ENCODE measurements around the gene PBX2. TPM values are rescaled to one million over a fixed set of nuclear protein-coding genes. Genes with fewer than 3 reads are reported as not detected.

PBX2 gene
- total RNA-seq (23.6 and 35.0 TPM in 2 replicates), polyA plus RNA-seq (39.4 and 41.8 TPM in 2 replicates), polyA minus RNA-seq (ENCODE audit: low replicate concordance) (37.3 and 40.1 TPM in 2 replicates)
- polyA plus RNA-seq (2012), result 34.4 and 38.7 TPM in 2 replicates

GRCh38 chr6:32190054-32190851, at the start of gene PBX2:
Gene PBX2, minus strand, starts transcription at chr6:32190202. Its CDS starts 287 bp downstream, at chr6:32189915.
- Histone ChIP-seq H3K36me3 (ENCODE audit: control insufficient read depth, insufficient read depth, low read length) (peaks cover 5% of the 10 kb centered on the region), H2AFZ (ENCODE audit: low read length) (peak within 1 kb of the TSS; percentile 31), H3K9me3 (ENCODE audit: control insufficient read depth, insufficient read depth, low read depth, low read length) (no peaks in the 10 kb centered on the region), H3K27ac (ENCODE audit: insufficient read depth, low read length) (peak within 1 kb of the TSS; percentile 74), H3K4me3 (replicated peaks in 1 of 4; ENCODE audit: control extremely low read depth in 1 of 4, insufficient read depth in 1 of 4, low read depth in 3 of 4, low read length in 4 of 4) (peak within 1 kb of the TSS; percentile 53 to 83 (median 72)), H3K4me1 (ENCODE audit: control insufficient read depth, extremely low read depth, insufficient read depth, low read length) (peaks cover 11% of the 10 kb centered on the region), H4K20me1 (ENCODE audit: control insufficient read depth, extremely low read depth, insufficient read depth, low read length) (no peaks in the 10 kb centered on the region), H3K9ac (ENCODE audit: insufficient read depth, low read length) (peak within 1 kb of the TSS; percentile 69), H3K27me3 (ENCODE audit: control insufficient read depth, insufficient read depth, low read length) (no peaks in the 10 kb centered on the region), H3K4me2 (ENCODE audit: extremely low read depth, insufficient read depth, low read length) (peak within 1 kb of the TSS; percentile 93), H3K79me2 (ENCODE audit: control insufficient read depth, insufficient read depth, low read length) (peaks cover 20% of the 10 kb centered on the region)
- DNase-seq (ENCODE audit: low read depth in 2 of 2), result peak; percentile 91 to 92
- TF ChIP-seq EZH2 (IDR thresholded peaks at IDR 0.05; ENCODE audit: low read length, missing control alignments) (no peak), CTCF (conservative IDR thresholded peaks at IDR 0.05 in 1 of 2, IDR thresholded peaks at IDR 0.05 in 1 of 2; ENCODE audit: low read depth in 1 of 2, low read length in 2 of 2) (no peak)

- no peak for DNase-seq (ENCODE audit: low read depth in 2 of 2)
Measured at GRCh38 chr6:32239462-32239861, 49.5 kb upstream of the PBX2 start.

More at GRCh38 chr6:32239462-32239861, 49.5 kb upstream of the PBX2 start:
- Histone ChIP-seq H3K4me3 (replicated peaks in 1 of 4; ENCODE audit: control extremely low read depth in 1 of 4, insufficient read depth in 1 of 4, low read depth in 3 of 4, low read length in 4 of 4) (no peak overlapping the region), H3K27ac (ENCODE audit: insufficient read depth, low read length) (no peak overlapping the region), H4K20me1 (ENCODE audit: control insufficient read depth, extremely low read depth, insufficient read depth, low read length) (no peaks in the 10 kb centered on the region), H3K9me3 (ENCODE audit: control insufficient read depth, insufficient read depth, low read depth, low read length) (no peaks in the 10 kb centered on the region), H2AFZ (ENCODE audit: low read length) (no peak overlapping the region), H3K4me2 (ENCODE audit: extremely low read depth, insufficient read depth, low read length) (no peak overlapping the region), H3K36me3 (ENCODE audit: control insufficient read depth, insufficient read depth, low read length) (no peaks in the 10 kb centered on the region), H3K79me2 (ENCODE audit: control insufficient read depth, insufficient read depth, low read length) (no peaks in the 10 kb centered on the region), H3K27me3 (ENCODE audit: control insufficient read depth, insufficient read depth, low read length) (no peaks in the 10 kb centered on the region), H3K9ac (ENCODE audit: insufficient read depth, low read length) (no peak overlapping the region), H3K4me1 (ENCODE audit: control insufficient read depth, extremely low read depth, insufficient read depth, low read length) (no peaks in the 10 kb centered on the region)
- no peak for TF ChIP-seq EZH2 (IDR thresholded peaks at IDR 0.05; ENCODE audit: low read length, missing control alignments)
- TF ChIP-seq CTCF (conservative IDR thresholded peaks at IDR 0.05 in 1 of 2, IDR thresholded peaks at IDR 0.05 in 1 of 2; ENCODE audit: low read depth in 1 of 2, low read length in 2 of 2), result no peak

Data from fibroblast of lung (primary cell).